ENCODE data around the gene ATCAY.
"Not testable (repeated sequence)": the region's sequence is repeated elsewhere in the genome, so short reads cannot be mapped to it uniquely, and the experiment has no call there.

Gene ATCAY

DNA sequence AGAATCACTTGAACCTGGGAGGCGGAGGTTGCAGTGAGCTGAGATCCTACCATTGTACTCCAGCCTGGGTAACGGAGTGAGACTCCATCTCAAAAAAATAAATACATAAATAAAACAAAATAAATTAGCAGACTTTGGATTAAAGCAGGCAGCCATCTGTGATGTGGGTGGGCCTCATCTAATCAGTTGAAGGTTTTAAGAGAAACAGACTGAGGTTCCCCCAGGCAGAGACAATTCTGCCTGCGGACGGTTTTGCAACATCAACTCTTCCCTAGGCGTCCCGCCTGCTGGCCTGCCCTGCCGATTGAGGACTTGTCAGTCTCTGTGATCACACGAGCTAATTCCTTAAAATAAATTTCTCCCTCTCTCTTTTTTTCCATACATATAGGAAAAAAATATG lies 23.7 kb downstream of the ATCAY start:
- DNase-seq: no peak

GRCh38 chr19:3907626-3908265 lies 27.3 kb downstream of the ATCAY start:
- DNase-seq: no peak

DNA sequence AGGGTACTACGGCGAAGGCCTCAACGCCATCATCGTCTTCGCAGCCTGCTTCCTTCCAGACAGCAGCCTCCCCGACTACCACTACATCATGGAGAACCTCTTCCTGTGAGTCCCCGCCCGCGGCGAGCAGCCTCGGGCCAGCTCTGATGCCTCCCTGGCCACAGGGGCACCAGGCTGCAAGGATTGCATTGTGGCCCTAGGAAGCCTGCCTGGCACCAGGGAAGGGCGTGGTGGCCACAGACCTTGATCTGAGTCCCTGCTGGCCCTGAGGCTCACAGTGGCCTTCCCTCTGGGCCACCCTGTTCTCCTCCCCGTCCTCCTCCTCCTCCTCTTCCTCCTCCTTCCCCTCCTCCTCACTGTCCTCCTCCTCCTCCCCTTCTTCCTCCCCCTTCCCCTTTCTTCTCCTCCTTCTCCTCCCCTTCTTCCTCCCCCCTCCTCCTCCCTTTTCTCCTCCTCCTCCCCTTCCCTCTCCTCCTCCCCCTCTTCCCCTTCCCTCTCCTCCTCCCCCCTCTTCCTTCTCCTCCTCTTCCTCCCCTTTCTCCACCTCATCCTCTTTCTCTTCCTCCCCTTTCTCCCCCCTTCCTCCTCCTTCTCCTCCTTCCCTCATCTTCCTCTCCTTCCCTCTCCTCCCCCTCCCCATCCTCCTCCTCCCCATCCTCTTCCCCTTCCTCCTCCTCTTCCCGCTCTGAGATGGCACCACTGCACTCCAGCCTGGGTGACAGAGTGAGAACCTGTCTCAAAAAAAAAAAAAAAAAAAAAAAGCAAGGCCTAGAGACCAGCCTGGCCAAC lies 28.0 kb downstream of the ATCAY start:
- DNase-seq: no peak

DNA sequence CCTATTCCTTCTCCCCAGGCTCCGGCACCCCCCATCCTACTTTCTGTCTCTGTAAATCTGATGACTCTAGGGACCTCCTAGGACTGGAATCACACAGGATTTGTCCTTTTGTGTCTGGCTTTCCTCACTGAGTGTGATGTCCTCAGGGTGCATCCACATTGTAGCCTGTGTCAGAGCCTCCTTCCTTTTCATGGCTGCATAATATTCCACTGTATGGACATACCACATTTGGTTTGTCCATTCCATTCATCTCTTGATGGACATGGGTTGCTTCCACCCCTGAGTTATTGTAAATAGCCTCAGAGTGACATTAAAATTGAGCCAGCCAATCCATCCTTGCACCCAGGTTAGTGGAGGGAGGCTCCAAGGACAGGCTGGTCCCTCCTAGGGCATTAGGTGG lies 29.6 kb downstream of the ATCAY start:
- no peak for DNase-seq

DNA sequence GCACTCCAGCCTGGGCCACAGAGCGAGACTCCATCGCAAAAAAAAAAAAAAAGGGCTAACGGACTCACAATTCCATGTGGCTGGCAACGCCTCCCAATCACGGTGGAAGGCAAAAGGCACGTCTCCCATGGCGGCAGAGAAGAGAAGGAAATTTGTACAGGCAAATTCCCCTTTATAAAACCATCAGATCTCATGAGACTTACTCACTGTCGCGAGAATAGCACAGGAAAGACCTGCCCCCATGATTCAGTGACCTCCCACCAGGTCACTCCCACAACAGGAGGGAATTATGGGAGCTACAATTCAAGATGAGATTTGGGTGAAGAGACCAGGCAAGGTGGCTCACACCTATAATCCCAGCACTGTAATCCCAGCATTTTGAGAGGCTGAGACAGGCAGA lies 33.7 kb downstream of the ATCAY start:
- DNase-seq: no peak

DNA sequence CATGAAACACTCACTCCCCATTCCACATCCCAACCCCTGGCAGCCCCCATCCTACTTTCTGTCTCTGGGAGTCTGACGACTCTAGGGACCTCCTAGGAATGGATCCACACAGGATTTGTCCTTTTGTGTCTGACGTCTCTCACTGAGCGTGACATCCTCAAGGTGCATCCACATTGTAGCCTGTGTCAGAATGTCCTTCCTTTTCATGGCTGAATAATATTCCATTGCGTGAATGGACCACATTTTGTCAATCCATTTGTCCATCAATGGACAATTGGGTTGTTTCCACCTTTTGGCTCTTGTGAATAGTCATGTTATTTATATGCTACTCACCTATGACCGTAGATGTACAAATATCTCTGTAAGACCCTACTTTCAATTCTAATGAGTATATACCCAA lies 35.5 kb downstream of the ATCAY start:
- no peak for DNase-seq

DNA sequence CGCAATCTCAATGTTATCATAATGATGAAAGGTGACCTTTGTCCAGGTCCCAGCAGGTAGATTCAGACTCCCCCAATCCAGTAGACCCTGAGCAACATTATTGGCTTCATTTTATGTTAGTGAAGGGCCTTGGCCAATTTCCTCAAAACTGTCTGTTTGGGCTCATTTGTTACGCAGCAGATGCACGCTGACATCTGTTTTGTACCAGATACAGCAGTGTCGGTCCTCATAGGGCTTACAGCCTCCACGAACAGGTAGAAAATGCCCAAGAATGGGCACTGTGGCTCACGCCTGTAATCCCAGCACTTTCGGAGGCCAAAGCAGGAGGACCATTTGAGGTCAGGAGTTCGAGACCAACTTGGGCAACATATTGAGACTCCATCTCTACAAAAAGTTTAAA lies 39.3 kb downstream of the ATCAY start:
- no peak for DNase-seq

DNA sequence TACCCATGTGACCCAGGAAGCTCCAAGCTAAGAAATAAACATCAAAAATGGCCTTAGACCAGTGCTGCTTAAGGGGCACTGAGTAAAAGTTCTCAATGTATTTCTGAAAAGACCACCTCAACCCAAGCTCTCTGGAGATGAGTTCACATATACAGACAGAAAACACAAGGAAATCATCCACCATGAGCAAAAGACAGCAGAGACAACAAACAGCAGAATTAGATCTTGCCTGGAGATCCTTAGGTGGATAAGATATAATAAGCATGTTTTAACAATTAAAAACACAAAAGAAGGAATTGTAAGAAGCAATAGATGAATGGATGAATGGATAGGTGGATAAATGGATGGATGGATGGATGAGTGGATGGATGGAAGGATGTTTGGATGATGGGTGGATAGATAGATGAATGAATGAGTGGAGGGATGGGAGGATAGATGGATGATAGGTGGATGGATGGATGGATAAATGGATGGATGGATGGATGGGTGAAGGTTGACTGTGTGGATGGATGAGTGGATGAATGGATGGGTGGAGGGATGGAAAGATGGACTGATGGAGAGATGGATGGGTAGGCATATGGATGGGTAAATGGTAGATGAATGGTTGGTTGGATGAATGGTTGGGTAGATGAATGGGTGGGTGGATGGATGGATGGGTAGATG lies 42.7 kb downstream of the ATCAY start:
- no peak for DNase-seq

DNA sequence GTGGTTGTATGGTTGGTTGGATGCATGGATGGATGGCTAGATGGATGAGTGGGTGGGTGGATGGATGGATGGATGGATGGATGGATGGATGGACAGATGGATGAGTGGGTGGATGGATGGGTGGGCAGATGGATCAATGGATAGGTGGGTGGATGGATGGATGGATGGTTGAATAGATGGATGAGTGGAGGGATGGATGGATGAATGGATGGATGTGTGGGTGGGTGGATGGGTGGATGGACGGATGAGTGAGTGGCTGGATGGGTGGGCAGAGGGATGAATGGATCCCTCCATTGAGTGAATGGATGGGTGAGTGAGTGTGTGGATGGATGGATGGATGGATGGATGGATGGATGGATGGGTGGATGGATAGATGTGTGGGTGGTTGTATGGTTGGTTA lies 43.4 kb downstream of the ATCAY start:
- no peak for DNase-seq

DNA sequence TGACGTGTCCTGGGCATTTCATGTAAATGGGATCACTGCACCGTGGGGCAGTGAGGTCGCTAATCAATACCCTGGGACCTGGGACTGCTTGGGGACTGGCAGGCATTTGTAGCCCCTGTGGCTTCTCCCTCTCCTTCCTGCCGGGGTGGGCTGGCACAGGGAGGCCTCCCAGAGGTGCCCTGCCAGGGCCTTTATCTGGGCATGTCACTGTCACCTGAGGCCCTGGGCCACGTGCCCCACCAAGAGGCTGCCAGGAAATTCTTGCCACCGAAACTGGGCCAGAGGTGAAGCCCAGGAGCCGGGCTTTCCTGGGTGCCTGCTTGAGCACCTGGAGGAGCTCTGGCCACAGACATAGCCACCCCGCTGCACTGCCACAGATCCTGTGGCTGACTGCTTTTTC lies 50.6 kb downstream of the ATCAY start:
- no peak for DNase-seq

GRCh38 chr19:3932931-3933810 lies 52.7 kb downstream of the ATCAY start, which contains the start of gene NMRK2:
TSS of gene NMRK2 (plus strand) at chr19:3933069. CDS start at chr19:3933672, 603 bp downstream.
- DNase-seq: no peak

GRCh38 chr19:3936506-3937442 lies 56.3 kb downstream of the ATCAY start:
- no peak for DNase-seq

- not testable (repeated sequence) for DNase-seq
Observed at GRCh38 chr19:3938300-3938950, 57.9 kb downstream of the ATCAY start.

DNA sequence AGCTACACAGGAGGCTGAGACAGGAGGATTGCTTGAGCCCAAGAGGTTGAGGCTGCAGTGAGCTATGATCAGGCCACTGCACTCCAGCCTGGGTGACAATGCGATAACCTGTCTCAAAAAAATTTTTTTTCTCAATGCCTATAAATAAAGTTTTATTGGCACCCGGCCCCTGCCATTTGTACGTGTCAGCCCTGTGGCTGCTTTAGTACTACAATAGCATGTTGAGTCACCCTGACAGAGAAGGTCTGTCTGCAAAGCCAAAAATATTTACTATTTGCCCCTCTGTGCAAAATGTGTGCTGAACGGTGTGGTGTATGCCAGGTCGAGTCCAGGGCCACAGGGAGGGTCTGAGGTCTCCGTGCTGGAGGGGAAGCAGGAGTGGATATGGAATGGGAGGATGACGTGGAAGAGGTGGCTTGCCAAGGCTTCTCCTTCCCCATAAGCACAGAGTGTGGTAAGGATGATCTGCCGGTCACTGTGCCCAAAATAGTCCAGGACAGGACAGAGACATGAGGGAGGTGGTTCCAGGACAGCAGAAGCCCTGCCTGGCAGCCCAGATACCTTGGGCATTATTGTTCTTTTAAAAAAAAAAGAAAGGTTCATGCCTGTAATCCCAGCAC lies 62.4 kb downstream of the ATCAY start:
- no peak for DNase-seq

DNA sequence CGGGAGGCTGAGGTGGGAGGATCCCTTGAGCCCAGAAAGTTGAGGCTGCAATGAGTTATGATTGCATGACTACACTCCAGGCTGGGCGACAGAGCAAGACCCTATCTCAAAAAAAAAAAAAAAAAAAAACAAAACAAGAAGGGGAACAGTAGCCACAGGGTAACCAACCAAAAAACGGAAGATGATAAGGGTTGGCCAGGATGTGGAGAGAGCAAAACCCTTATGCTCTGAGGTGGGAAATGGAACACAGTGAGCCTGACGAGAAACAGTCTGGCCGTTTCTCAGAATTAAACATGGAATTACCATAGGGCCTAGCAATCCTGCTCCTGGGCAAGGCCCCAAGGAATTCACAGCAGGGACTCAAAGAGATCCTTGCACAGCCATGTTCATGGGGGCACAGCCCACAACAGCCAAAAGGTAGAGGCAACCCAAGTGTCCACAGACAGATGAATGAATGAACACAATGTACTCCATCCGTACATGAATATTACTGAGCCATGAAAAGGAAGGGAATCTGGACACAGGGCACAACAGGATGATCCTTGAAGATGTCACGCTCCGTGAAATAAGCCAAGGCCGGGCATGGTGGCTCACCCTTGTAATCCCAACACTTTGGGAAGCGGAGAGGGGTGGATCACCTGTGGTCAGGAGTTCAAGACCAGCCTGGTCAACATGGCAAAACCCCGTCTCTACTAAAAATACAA lies 63.7 kb downstream of the ATCAY start:
- no peak for DNase-seq

DNA sequence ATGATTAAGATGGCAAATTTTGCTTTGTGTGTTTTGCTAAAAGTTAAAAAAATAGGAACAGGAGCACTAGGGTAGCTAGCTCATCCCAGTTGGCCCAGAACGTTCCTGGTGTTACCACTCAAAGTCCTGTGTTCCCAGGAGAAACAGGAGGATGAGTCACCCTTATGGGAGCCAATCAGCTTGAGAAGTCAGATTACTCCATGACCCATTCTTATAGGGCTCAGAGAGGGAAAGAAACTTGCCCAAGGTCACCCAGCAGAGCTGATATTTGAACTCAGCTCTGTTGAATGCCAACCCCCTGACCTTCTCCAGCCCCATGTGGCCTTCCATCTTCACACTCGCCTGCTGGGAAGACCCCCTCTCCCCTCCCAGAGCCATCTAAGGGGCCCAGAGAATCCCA lies 65.4 kb downstream of the ATCAY start:
- DNase-seq: no peak

DNA sequence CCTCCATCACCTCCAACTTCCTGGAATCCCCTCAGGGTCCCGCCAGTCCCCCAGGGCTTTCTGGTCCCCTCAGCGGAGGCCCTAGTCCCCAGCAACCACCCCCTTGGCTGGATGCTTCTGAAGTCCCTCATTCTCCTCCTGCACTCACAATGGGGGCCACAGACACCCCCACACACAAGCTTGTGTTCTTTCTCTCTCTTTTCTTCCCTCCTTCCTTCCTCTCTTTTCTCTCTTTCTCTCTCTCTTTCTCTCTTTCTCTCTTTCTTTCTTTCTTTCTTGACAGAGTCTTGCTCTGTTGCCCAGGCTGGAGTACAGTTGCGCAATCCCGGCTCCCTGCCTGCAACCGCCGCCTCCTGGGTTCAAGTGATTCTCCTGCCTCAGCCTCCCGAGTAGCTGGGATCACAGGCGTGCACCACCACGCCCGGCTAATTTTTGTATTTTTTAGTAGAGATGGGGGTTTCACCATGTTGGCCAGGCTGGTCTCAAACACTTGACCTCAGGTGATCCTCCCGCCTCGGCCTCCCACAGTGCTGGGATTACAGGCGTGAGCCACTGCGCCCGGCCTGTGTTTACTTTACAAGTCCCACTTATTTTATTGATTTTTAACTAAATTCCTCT lies 66.9 kb downstream of the ATCAY start:
- not testable (repeated sequence) for DNase-seq

GRCh38 chr19:3949294-3949693 lies 68.8 kb downstream of the ATCAY start:
- DNase-seq: no peak

GRCh38 chr19:3949997-3950859 lies 69.7 kb downstream of the ATCAY start:
- no peak for DNase-seq
